ENCODE measurements around the gene GABRB3.
"Not testable (repeated sequence)": the region's sequence is repeated elsewhere in the genome, so short reads cannot be mapped to it uniquely, and the experiment has no call there.

GABRB3 gene

GRCh38 chr15:26759986-26760385, 12.9 kb downstream of the GABRB3 start:
- no peak for DNase-seq
- Mint-ChIP-seq H3K4me3 (no peak overlapping the region), H3K9me3 (peaks cover 4 to 10% of the 10 kb centered on the region in 2 donors), H3K27ac (no peak overlapping the region), H3K27me3 (no peaks in the 10 kb centered on the region), H3K4me1 (no peaks in the 10 kb centered on the region)
- no peak for ATAC-seq

GRCh38 chr15:26758079-26758478, 14.8 kb downstream of the GABRB3 start:
- Mint-ChIP-seq H3K4me1 (no peaks in the 10 kb centered on the region), H3K27ac (no peak overlapping the region), H3K27me3 (peaks cover 2% of the 10 kb centered on the region), H3K4me3 (no peak overlapping the region), H3K9me3 (peaks cover 8 to 13% of the 10 kb centered on the region in 2 donors)
- ATAC-seq (no peak), DNase-seq (no peak)

GRCh38 chr15:26757141-26757540, 15.7 kb downstream of the GABRB3 start:
- H3K9me3 Mint-ChIP-seq: peaks cover 13 to 18% of the 10 kb centered on the region in 2 donors
- H3K4me3 Mint-ChIP-seq: no peak overlapping the region
- no peak for ATAC-seq
- peaks cover 9% of the 10 kb centered on the region for H3K27me3 Mint-ChIP-seq
- no peaks in the 10 kb centered on the region for H3K4me1 Mint-ChIP-seq
- H3K27ac Mint-ChIP-seq: no peak overlapping the region
- DNase-seq: no peak

- no peak overlapping the region for H3K4me3 Mint-ChIP-seq
- no peak overlapping the region for H3K27ac Mint-ChIP-seq
- no peaks in the 10 kb centered on the region for H3K4me1 Mint-ChIP-seq
- no peaks in the 10 kb centered on the region for H3K27me3 Mint-ChIP-seq
- ATAC-seq (no peak), DNase-seq (no peak)
- H3K9me3 Mint-ChIP-seq: peaks cover 0 to 9% of the 10 kb centered on the region in 2 donors
Observed at GRCh38 chr15:26744894-26745293, 28.0 kb downstream of the GABRB3 start.

- no peaks in the 10 kb centered on the region for H3K27me3 Mint-ChIP-seq
- H3K27ac Mint-ChIP-seq: no peak overlapping the region
- no peak overlapping the region for H3K4me3 Mint-ChIP-seq
- DNase-seq (no peak), ATAC-seq (no peak)
- H3K9me3 Mint-ChIP-seq: peaks cover 0 to 20% of the 10 kb centered on the region in 2 donors
- no peaks in the 10 kb centered on the region for H3K4me1 Mint-ChIP-seq
Observed at GRCh38 chr15:26739791-26740190, 33.1 kb downstream of the GABRB3 start.

GRCh38 chr15:26738996-26739395, 33.9 kb downstream of the GABRB3 start:
- no peak for ATAC-seq
- H3K27me3 Mint-ChIP-seq: no peaks in the 10 kb centered on the region
- H3K4me1 Mint-ChIP-seq: no peaks in the 10 kb centered on the region
- H3K27ac Mint-ChIP-seq: no peak overlapping the region
- peaks cover 0 to 20% of the 10 kb centered on the region in 2 donors for H3K9me3 Mint-ChIP-seq
- DNase-seq: no peak
- no peak overlapping the region for H3K4me3 Mint-ChIP-seq

GRCh38 chr15:26736502-26737248, 36.2 kb downstream of the GABRB3 start:
- peaks cover 6 to 27% of the 10 kb centered on the region in 2 donors for H3K9me3 Mint-ChIP-seq
- ATAC-seq: no peak
- DNase-seq: no peak
- H3K27me3 Mint-ChIP-seq: no peaks in the 10 kb centered on the region
- no peak overlapping the region for H3K4me3 Mint-ChIP-seq
- no peaks in the 10 kb centered on the region for H3K4me1 Mint-ChIP-seq
- H3K27ac Mint-ChIP-seq: no peak overlapping the region

- H3K4me3 Mint-ChIP-seq: no peak overlapping the region
- H3K27ac Mint-ChIP-seq: no peak overlapping the region
- DNase-seq (no peak), ATAC-seq (no peak)
- peaks cover 7 to 10% of the 10 kb centered on the region in 2 donors for H3K9me3 Mint-ChIP-seq
- no peaks in the 10 kb centered on the region for H3K27me3 Mint-ChIP-seq
- no peaks in the 10 kb centered on the region for H3K4me1 Mint-ChIP-seq
Observed at GRCh38 chr15:26731965-26732364, 40.9 kb downstream of the GABRB3 start.

GRCh38 chr15:26729581-26729980, 43.3 kb downstream of the GABRB3 start:
- peaks cover 7 to 17% of the 10 kb centered on the region in 2 donors for H3K9me3 Mint-ChIP-seq
- no peak overlapping the region for H3K4me3 Mint-ChIP-seq
- ATAC-seq: no peak
- no peak overlapping the region for H3K27ac Mint-ChIP-seq
- no peak for DNase-seq
- no peaks in the 10 kb centered on the region for H3K27me3 Mint-ChIP-seq
- no peaks in the 10 kb centered on the region for H3K4me1 Mint-ChIP-seq

GRCh38 chr15:26729030-26729429, 43.8 kb downstream of the GABRB3 start:
- DNase-seq: no peak
- ATAC-seq: no peak
- Mint-ChIP-seq H3K27me3 (no peaks in the 10 kb centered on the region), H3K4me1 (no peaks in the 10 kb centered on the region), H3K9me3 (peaks cover 7 to 18% of the 10 kb centered on the region in 2 donors), H3K4me3 (no peak overlapping the region), H3K27ac (no peak overlapping the region)

GRCh38 chr15:26724381-26725150, 48.3 kb downstream of the GABRB3 start:
- no peaks in the 10 kb centered on the region for H3K27me3 Mint-ChIP-seq
- H3K9me3 Mint-ChIP-seq: peaks cover 0 to 8% of the 10 kb centered on the region in 2 donors
- no peak overlapping the region for H3K27ac Mint-ChIP-seq
- DNase-seq: no peak
- no peak for ATAC-seq
- no peaks in the 10 kb centered on the region for H3K4me1 Mint-ChIP-seq
- H3K4me3 Mint-ChIP-seq: no peak overlapping the region

GRCh38 chr15:26722621-26723160, 50.2 kb downstream of the GABRB3 start:
- Mint-ChIP-seq H3K4me3 (no peak overlapping the region), H3K27me3 (peaks cover 6% of the 10 kb centered on the region)
- ATAC-seq: no peak

GRCh38 chr15:26721232-26721967, 51.5 kb downstream of the GABRB3 start:
- H3K4me1 Mint-ChIP-seq: no peaks in the 10 kb centered on the region
- H3K27me3 Mint-ChIP-seq: peaks cover 6% of the 10 kb centered on the region
- H3K27ac Mint-ChIP-seq: no peak overlapping the region
- no peak overlapping the region for H3K4me3 Mint-ChIP-seq
- DNase-seq: no peak
- no peak for ATAC-seq
- H3K9me3 Mint-ChIP-seq: peaks cover 20 to 25% of the 10 kb centered on the region in 2 donors

More at GRCh38 chr15:26722621-26723160, 50.2 kb downstream of the GABRB3 start:
- Mint-ChIP-seq H3K9me3 (peaks cover 8 to 17% of the 10 kb centered on the region in 2 donors), H3K4me1 (no peaks in the 10 kb centered on the region), H3K27ac (peak overlapping the region in 1 of 2 donors; percentile 90)
- DNase-seq: no peak

GRCh38 chr15:26720546-26720945, 52.3 kb downstream of the GABRB3 start:
- H3K4me1 Mint-ChIP-seq: no peaks in the 10 kb centered on the region
- H3K9me3 Mint-ChIP-seq: peaks cover 23 to 25% of the 10 kb centered on the region in 2 donors
- H3K27me3 Mint-ChIP-seq: peaks cover 6% of the 10 kb centered on the region
- H3K27ac Mint-ChIP-seq: no peak overlapping the region
- DNase-seq: no peak
- no peak overlapping the region for H3K4me3 Mint-ChIP-seq
- no peak for ATAC-seq

GRCh38 chr15:26719866-26720265, 53.0 kb downstream of the GABRB3 start:
- H3K27ac Mint-ChIP-seq: peak overlapping the region in 1 of 2 donors; percentile 57
- not testable (repeated sequence) for DNase-seq, H3K27me3 Mint-ChIP-seq, H3K4me1 Mint-ChIP-seq, ATAC-seq, H3K4me3 Mint-ChIP-seq
- peaks cover 20 to 23% of the 10 kb centered on the region in 2 donors for H3K9me3 Mint-ChIP-seq

Data from stimulated activated naive CD8-positive, alpha-beta T cell treated with anti-CD3 and anti-CD28 coated beads, Interleukin-15, amount 100 ng/mL, for 72 hours (primary cell).